Adipose tissue (tissue), 3 donors: Measurements from ENCODE around the gene TOE1. TPM values are rescaled to one million over a fixed set of nuclear protein-coding genes. Genes with fewer than 3 reads are reported as not detected.

Source experiments
- H3K27ac ChIP-seq: one replicate; pipeline ENCODE4 v1.5.1; 2013; ENCODE audit warnings: low read depth, low read length
- WGBS, 3 donors: extraction: QIAGEN DNeasy Blood & Tissue Kit; methylation state at CpG; one replicate each; pipeline ENCODE4 v1.1.7; 2013; 5-methylcytosine and 5-hydroxymethylcytosine counted together
- polyA plus RNA-seq, 3 donors: library from polyadenylated mRNA; stranded (reverse); fragments of 200-250 nt; gene quantifications; one replicate each; pipeline ENCODE4 v1.2.3, GENCODE V29; 2013
- donor health status: healthy with polysubstance abuse.
- donor health status: Bipolar disorder and iron deficiency.
- donor health status: healthy.

Gene TOE1
- polyA plus RNA-seq, 3 donors: 4.6 to 9.8 (median 6.9) TPM

- H3K27ac ChIP-seq: no peak overlapping the region
- WGBS, 3 donors: 87 to 92% (median 89%) methylated on average over 10 of the region's 10 CpGs
Measured at GRCh38 chr1:45322486-45323040, 17.4 kb upstream of the TOE1 start.

GRCh38 chr1:45325851-45326506, 14.0 kb upstream of the TOE1 start:
- 51 to 57% (median 56%) methylated on average over 6 of the region's 6 CpGs for WGBS, 3 donors
- H3K27ac ChIP-seq: no peak overlapping the region

- 6 to 9% (median 8%) methylated on average over 80 to 96 of the region's 96 CpGs for WGBS, 3 donors
- no peak within 1 kb of the TSS for H3K27ac ChIP-seq
Measured at GRCh38 chr1:45326627-45327623, 13.0 kb upstream of the TOE1 start, which contains the start of gene HPDL. HPDL (plus strand) TSS chr1:45326895; CDS start chr1:45327149, 254 bp downstream.

GRCh38 chr1:45327644-45328515, 12.1 kb upstream of the TOE1 start:
- 70 to 80% (median 72%) methylated on average over 19 of the region's 19 CpGs for WGBS, 3 donors
- H3K27ac ChIP-seq: no peak overlapping the region

- WGBS, 3 donors: 68 to 77% (median 76%) methylated on average over 5 of the region's 5 CpGs
- no peak overlapping the region for H3K27ac ChIP-seq
Measured at GRCh38 chr1:45328680-45329079, 11.3 kb upstream of the TOE1 start.

- WGBS, 3 donors: 75 to 81% (median 77%) methylated on average over 4 of the region's 4 CpGs
- H3K27ac ChIP-seq: no peak overlapping the region
Measured at GRCh38 chr1:45329445-45329844, 10.5 kb upstream of the TOE1 start.

GRCh38 chr1:45331436-45332345, 8.3 kb upstream of the TOE1 start:
- H3K27ac ChIP-seq: no peak overlapping the region
- 95 to 96% (median 95%) methylated on average over 16 to 18 of the region's 18 CpGs for WGBS, 3 donors

- 95 to 98% (median 97%) methylated on average over 10 of the region's 10 CpGs for WGBS, 3 donors
Measured at GRCh38 chr1:45332346-45332720, 7.6 kb upstream of the TOE1 start.

GRCh38 chr1:45334308-45335245, 5.4 kb upstream of the TOE1 start:
- no peak overlapping the region for H3K27ac ChIP-seq
- WGBS, 3 donors: 62 to 81% (median 63%) methylated on average over 9 of the region's 9 CpGs

More at GRCh38 chr1:45332346-45332720, 7.6 kb upstream of the TOE1 start:
- no peak overlapping the region for H3K27ac ChIP-seq

- H3K27ac ChIP-seq: no peak overlapping the region
- 85 to 92% (median 89%) methylated on average over 4 of the region's 4 CpGs for WGBS, 3 donors
Measured at GRCh38 chr1:45335855-45336324, 4.1 kb upstream of the TOE1 start.

GRCh38 chr1:45337630-45338325, 2.2 kb upstream of the TOE1 start:
- WGBS, 3 donors: 77 to 96% (median 93%) methylated on average over 3 of the region's 3 CpGs
- H3K27ac ChIP-seq: no peak overlapping the region

GRCh38 chr1:45340816-45341466, 971 bp downstream of the TOE1 start:
- no peak overlapping the region for H3K27ac ChIP-seq
- WGBS, 3 donors: 19 to 48% (median 22%) methylated on average over 6 of the region's 6 CpGs

- WGBS, 3 donors: 95 to 100% (median 96%) methylated on average over 2 of the region's 2 CpGs
- no peak overlapping the region for H3K27ac ChIP-seq
Measured at GRCh38 chr1:45344499-45344898, 4.5 kb downstream of the TOE1 start.

GRCh38 chr1:45345014-45345413, 5.0 kb downstream of the TOE1 start:
- H3K27ac ChIP-seq: no peak overlapping the region
- whole genome bisulfite sequencing, 3 donors: 95 to 96% (median 95%) methylated on average over 13 of the region's 13 CpGs

GRCh38 chr1:45346473-45346872, 6.5 kb downstream of the TOE1 start:
- WGBS, 3 donors: 89 to 95% (median 90%) methylated on average over 2 of the region's 2 CpGs
- no peak overlapping the region for H3K27ac ChIP-seq
